Coronary artery (tissue), 2 donors: Measurements from ENCODE around the gene CHCT1.
"Not testable (repeated sequence)": the region's sequence is repeated elsewhere in the genome, so short reads cannot be mapped to it uniquely, and the experiment has no call there.

ENCODE experiments used
- DNase-seq: peaks from one replicate; pipeline ENCODE4 v3.0.0-alpha.2; 2017; ENCODE audit warnings: low spot score
- H3K27ac ChIP-seq, 2 donors: fragments of 200-600 bp; sonication (generic); one replicate each; pipeline ENCODE4 v1.5.1; 2016 to 2019
- H3K4me3 ChIP-seq: fragments of 200-600 bp; sonication (generic); 2 replicates; pipeline ENCODE4 v1.5.1; 2016; ENCODE audit warnings: mild to moderate bottlenecking, moderate library complexity
- TF ChIP-seq, protein P1 (sequence below): fragments of 200-600 bp; sonication (generic); IDR thresholded peaks from one replicate; pipeline ENCODE4 v1.5.1; 2019; ENCODE audit warnings: antibody characterized with exemption

CHCT1 gene

DNA sequence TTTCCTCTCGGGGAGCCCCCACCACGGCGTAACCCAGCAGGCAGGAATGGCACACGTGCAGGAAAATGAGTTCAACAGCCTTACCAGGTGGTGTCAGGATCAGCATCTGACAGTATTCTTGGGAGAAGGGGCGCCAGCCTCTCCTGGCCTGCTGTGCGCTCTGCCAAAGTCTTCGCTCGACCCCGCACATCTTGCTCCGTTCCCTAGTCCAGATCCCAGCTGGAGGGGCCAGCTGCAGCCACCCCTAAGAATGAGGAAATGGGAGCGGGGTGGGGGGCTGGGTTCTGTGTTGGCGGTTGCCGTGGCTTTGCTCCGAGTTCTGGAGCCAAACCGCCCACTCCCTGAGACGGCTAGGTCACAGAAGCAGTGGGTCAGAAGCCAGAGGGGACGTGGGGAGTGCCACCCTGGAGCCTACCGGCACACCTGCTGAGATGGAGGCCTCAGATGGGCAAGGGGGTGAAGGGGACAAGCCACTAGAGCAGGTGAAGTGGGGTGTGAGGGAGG is at the start of gene CHCT1:
TSS of gene CHCT1 (plus strand) at position 328 of the 504 bp plus-strand sequence. CDS start at position 432, 104 bp downstream.
- H3K4me3 ChIP-seq, result peak within 1 kb of the TSS; percentile 78
- TF ChIP-seq, protein P1, sequence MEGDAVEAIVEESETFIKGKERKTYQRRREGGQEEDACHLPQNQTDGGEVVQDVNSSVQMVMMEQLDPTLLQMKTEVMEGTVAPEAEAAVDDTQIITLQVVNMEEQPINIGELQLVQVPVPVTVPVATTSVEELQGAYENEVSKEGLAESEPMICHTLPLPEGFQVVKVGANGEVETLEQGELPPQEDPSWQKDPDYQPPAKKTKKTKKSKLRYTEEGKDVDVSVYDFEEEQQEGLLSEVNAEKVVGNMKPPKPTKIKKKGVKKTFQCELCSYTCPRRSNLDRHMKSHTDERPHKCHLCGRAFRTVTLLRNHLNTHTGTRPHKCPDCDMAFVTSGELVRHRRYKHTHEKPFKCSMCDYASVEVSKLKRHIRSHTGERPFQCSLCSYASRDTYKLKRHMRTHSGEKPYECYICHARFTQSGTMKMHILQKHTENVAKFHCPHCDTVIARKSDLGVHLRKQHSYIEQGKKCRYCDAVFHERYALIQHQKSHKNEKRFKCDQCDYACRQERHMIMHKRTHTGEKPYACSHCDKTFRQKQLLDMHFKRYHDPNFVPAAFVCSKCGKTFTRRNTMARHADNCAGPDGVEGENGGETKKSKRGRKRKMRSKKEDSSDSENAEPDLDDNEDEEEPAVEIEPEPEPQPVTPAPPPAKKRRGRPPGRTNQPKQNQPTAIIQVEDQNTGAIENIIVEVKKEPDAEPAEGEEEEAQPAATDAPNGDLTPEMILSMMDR, result no peak
- H3K27ac ChIP-seq, result peak within 1 kb of the TSS in 1 of 2 donors; percentile 51
- no peak for DNase-seq

DNA sequence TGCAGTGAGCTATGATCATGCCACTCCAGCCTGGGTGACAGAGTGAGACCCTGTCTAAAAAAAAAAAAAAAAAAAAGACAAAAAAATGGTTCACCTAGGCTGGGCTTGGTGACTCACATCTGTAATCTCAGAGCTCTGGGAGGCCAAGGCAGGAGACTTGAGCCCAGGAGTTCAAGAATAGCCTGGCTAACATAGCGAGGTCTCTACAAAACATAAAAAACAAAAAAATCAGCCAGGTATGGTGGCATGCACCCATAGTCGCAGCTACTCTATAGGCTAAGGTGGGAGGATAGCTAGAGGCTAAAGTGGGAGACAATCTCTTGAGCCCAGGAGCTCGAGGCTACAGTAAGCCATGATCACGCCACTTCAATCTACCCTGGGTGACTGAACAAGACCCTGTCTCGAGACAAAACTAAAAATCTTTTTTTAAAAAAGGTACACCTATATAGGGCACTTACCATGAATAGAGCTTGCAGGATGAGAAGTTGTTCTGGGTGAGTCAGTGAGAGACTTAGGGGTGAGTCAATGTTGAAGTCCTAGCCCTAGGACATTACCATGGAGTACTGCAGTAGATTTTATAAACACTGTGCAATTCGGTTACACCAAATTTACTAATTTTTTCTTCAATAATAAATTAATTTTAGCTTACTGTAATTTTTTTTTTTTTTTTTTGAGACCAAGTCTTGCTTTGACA is 49.4 kb upstream of the CHCT1 start:
- TF ChIP-seq, protein P1, result no peak
- H3K27ac ChIP-seq, result no peak overlapping the region
- no peak for DNase-seq

DNA sequence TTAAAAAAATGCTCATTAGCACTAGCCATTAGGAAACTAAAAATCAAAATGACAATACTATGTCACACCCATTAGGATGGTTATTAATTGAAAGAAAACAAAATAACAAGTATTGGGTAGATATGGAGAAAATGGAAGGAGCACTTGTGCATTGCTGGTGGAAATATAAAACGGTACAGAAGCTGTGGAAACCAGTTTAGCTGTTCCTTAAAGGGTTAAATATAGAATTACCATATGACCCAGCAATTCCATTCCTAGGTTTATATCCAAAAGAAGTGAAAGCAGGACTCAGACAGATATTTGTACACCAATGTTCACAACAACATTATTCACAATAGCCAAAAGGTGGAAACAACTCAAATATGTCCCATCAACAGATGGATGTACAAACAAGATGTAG is 44.1 kb upstream of the CHCT1 start:
- not testable (repeated sequence) for H3K27ac ChIP-seq, DNase-seq, H3K4me3 ChIP-seq

More for the DNA sequence above, 49.4 kb upstream of the CHCT1 start:
- no peak overlapping the region for H3K4me3 ChIP-seq

DNA sequence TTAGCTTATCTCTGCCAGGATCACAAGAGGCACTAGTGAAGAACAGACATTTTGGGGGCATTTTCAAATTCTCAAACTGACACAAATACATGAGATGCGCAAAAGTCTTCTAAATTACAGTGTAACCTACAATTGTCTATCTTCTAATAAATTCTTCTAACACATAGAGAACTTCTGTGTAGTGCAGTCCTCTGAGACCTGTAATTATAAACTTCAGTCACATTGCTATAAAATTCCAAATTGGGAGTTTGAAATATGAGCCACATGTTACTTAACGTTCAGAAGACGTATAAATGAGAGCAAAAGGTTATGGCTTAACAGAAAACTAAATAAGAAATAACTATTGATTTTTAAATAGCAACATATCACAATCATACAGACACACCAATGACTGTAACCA is 42.8 kb upstream of the CHCT1 start:
- not testable (repeated sequence) for H3K4me3 ChIP-seq, DNase-seq, H3K27ac ChIP-seq

DNA sequence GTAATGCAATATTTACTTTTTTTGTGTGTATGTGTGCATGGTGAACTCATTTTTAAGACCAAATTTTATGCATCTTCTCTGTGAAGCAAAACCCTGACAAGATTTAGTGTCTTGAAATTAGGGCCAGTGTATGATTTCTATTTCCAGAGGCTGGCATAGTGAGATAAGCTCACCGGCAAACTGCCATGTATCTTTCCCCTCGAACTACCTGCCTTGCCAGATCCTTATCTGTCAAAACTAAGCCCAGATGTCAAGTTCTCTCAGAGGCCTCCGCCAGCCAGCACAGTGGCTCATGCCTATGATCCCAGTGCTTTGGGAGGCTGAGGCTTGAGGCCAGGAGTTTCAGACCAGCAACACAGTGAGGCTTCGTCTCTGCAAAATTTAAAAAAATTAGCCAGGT is 40.3 kb upstream of the CHCT1 start:
- TF ChIP-seq, protein P1, result no peak
- H3K4me3 ChIP-seq, result no peak overlapping the region
- no peak overlapping the region for H3K27ac ChIP-seq
- no peak for DNase-seq

DNA sequence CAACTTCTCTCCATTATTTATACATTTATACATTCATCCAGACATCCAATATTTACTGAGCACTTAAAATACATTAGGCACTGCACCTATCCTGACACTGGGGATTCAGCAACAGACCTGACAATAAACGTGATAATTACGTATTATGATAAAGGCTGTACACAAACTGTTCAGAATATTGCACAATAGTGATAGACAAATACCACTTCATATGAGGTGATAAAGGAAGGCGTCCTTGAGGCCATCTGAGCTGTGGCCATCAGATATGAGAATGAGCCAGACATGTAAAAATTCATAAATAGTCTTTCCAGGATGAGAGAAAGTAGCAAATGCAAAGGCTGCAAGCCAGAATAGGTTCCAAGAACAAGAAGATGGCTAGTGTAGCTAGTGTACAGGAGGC is 38.9 kb upstream of the CHCT1 start:
- TF ChIP-seq, protein P1, result no peak
- no peak for DNase-seq
- no peak overlapping the region for H3K4me3 ChIP-seq
- H3K27ac ChIP-seq, result no peak overlapping the region

DNA sequence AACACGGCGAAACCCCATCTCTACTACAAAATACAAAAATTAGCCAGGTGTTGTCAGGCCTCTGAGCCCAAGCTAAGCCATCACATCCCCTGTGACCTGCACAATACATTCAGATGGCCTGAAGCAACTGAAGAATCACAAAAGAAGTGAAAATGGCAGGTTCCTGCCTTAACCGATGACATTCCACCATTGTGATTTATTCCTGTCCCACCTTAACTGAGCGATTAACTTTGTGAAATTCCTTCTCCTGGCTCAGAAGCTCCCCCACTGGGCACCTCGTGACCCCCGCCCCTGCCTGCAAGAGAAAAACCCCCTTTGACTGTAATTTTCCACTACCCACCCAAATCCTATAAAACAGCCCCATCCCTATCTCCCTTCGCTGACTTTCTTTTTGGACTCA is 37.4 kb upstream of the CHCT1 start:
- not testable (repeated sequence) for DNase-seq, H3K4me3 ChIP-seq, H3K27ac ChIP-seq

DNA sequence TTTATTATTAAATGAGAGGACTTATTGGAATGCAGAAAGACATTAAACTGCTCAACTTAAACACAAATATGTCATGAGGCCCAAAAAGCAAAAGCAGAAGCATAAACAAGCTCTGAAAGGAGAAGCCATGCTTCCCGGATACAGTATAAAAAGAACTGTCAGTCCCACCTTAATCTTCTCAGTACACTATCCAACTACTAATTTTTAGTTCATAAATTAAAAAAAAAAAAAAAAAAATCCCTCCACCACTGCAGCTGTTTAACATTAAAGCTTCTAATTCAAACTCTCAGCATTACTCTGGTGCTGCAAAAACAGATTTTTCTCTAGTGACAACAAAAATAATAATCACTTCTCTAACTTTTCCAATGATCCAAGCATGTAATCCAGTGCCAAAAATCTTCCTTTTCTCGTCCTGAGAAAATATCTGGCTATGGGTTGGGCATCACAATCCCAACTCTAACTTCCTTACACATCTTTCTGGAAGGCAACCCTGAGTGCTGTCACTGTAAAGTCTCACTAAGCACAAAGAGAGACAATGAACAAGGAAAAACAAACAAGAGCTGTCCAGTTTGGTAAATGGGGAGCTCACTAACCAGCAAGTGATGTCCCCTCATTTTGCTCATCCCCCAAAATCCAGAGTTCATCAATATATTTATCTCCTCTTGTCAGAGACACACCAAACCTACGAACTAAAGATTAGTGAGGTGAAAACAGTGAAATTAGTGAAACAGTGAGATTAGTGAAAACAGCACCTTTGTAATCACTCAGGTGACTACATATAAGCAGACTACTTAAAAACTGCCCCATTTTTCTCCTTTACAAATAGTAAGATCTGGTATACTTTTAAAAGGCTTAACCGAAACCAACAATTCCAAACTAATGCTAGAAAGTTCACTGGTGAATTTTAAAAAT is 35.9 kb upstream of the CHCT1 start:
- DNase-seq, result no peak
- no peak overlapping the region for H3K4me3 ChIP-seq
- TF ChIP-seq, protein P1, result no peak
- no peak overlapping the region for H3K27ac ChIP-seq
